ENCODE data around the gene UBL5.
"Not testable (repeated sequence)": the region's sequence is repeated elsewhere in the genome, so short reads cannot be mapped to it uniquely, and the experiment has no call there.

Gene UBL5

GRCh38 chr19:9838324-9838723 lies 10.6 kb downstream of the UBL5 start:
- no peak overlapping the region for H3K4me3 ChIP-seq (ENCODE audit: extremely low read depth, insufficient read depth, low read length, poor library complexity, severe bottlenecking)
- H3K27ac ChIP-seq (ENCODE audit: low read depth, low read length, severe bottlenecking): no peak overlapping the region
- peaks cover 57% of the 10 kb centered on the region for H3K36me3 ChIP-seq (ENCODE audit: control insufficient read depth, insufficient read depth, low read length)
- WGBS, 2 experiments (ENCODE audit: insufficient coverage in 2 of 2): 94 to 98% methylated on average over 13 to 14 of the region's 15 CpGs
- H3K4me1 ChIP-seq (ENCODE audit: control insufficient read depth, insufficient read depth, low read length, poor library complexity, severe bottlenecking): no peaks in the 10 kb centered on the region
- no peaks in the 10 kb centered on the region for H3K9me3 ChIP-seq (ENCODE audit: control insufficient read depth, low read length)

DNA sequence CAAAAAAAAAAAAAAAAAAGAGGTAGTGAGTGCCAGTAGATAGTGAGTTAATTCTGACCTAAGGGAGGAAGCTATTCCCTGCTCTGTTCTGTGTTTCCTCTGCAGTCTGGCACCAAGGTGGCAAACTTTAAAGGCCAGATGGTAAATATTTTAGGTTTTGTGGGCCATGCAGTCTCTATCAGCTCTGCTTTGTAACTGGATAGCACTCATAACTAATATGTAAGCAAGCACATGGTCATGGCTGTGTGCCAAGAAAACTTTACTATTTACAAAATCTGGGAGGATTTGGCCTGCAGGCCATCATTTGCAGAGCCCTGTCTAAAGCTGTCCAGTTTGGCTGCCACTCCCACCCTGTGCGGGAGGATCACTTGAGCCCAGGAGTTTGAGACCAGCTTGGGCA lies 11.7 kb downstream of the UBL5 start:
- Histone ChIP-seq H3K4me1 (ENCODE audit: control insufficient read depth, insufficient read depth, low read length, poor library complexity, severe bottlenecking) (no peaks in the 10 kb centered on the region), H3K36me3 (ENCODE audit: control insufficient read depth, insufficient read depth, low read length) (peaks cover 61% of the 10 kb centered on the region), H3K27ac (ENCODE audit: low read depth, low read length, severe bottlenecking) (no peak overlapping the region), H3K9me3 (ENCODE audit: control insufficient read depth, low read length) (no peaks in the 10 kb centered on the region), H3K4me3 (ENCODE audit: extremely low read depth, insufficient read depth, low read length, poor library complexity, severe bottlenecking) (no peak overlapping the region)
- WGBS, 2 experiments (ENCODE audit: insufficient coverage in 2 of 2): 80 to 100% methylated on average over 1 of the region's 1 CpG

DNA sequence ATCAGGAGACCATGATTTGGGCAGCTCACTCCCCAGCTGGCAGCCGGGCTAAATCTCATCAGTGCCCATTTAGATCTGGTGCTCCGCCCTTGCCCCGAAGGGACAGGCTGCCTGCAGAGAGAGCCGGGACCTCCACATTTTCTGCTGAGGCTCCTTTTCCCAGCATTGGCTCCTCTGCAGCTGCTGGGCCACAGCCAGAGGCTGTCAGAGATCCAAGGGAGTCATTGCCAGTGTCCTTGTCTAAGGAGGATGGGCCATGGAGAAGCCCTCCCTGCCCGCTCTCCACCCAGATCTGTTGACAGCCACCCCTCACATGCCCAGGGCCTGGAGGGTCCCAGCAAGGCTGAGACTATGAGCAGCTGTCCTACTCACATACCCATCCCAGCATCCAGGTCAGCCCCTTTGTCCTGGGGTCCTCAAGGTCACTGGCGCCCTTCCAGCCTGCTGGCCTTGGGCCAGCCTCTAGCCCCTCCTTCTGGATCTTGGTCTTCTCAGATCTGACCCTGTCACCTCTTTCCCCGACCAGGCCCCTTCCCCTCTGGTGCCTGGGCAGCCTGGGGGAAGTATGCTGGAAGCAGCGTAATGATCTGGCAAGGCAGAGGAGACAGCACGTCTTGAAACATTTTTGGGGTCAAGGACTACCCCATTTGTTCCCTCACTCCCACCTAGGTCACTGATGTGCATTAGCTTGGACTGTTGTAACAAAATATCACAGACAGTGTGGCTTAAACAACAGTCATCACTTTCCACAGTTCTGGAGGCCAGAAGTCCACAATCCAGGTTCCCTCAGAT lies 15.3 kb downstream of the UBL5 start:
- H3K9me3 ChIP-seq (ENCODE audit: control insufficient read depth, low read length): no peaks in the 10 kb centered on the region
- 94 to 95% methylated on average over 6 to 8 of the region's 9 CpGs for WGBS, 2 experiments (ENCODE audit: insufficient coverage in 2 of 2)
- H3K4me3 ChIP-seq (ENCODE audit: extremely low read depth, insufficient read depth, low read length, poor library complexity, severe bottlenecking): no peak overlapping the region
- no peak overlapping the region for H3K27ac ChIP-seq (ENCODE audit: low read depth, low read length, severe bottlenecking)
- peaks cover 12% of the 10 kb centered on the region for H3K4me1 ChIP-seq (ENCODE audit: control insufficient read depth, insufficient read depth, low read length, poor library complexity, severe bottlenecking)
- peaks cover 64% of the 10 kb centered on the region for H3K36me3 ChIP-seq (ENCODE audit: control insufficient read depth, insufficient read depth, low read length)

- H3K4me3 ChIP-seq (ENCODE audit: extremely low read depth, insufficient read depth, low read length, poor library complexity, severe bottlenecking); H3K9me3 ChIP-seq (ENCODE audit: control insufficient read depth, low read length); H3K27ac ChIP-seq (ENCODE audit: low read depth, low read length, severe bottlenecking): not testable (repeated sequence)
- peaks cover 63% of the 10 kb centered on the region for H3K36me3 ChIP-seq (ENCODE audit: control insufficient read depth, insufficient read depth, low read length)
- 91 to 98% methylated on average over 9 to 10 of the region's 12 CpGs for WGBS, 2 experiments (ENCODE audit: insufficient coverage in 2 of 2)
- peaks cover 12% of the 10 kb centered on the region for H3K4me1 ChIP-seq (ENCODE audit: control insufficient read depth, insufficient read depth, low read length, poor library complexity, severe bottlenecking)
These were observed 16.0 kb downstream of the UBL5 start for GRCh38 chr19:9843626-9844273.

DNA sequence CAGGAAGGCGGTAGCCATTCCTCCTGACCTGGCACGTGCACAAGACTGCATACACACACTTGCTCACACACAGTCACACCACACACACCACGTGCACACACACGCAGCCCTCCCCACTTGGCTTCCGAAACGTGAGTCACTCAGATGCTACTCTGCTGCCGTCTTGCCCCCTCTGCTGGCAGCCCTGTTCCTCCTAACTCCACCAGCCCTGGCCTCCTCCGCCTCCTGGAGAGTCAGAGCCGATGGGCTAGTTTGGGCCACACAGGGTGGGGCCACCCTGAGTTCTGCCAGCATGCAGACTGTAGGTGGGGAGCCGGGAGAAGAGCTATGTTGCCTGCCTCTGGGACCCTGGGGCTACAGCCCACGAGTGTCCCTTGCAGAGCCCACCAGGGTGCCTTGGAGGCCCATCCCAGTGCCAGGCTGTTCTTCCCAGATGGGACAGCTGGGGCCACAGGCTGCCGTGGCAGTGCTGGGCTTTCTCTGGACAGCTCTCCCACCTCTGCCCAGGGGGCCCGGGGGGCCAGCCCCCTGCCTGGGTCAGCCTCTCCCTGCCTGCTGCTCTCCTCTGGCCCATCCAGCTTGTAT lies 19.5 kb downstream of the UBL5 start:
- 58 to 77% methylated on average over 7 to 13 of the region's 13 CpGs for WGBS, 2 experiments (ENCODE audit: insufficient coverage in 2 of 2)
- Histone ChIP-seq H3K9me3 (ENCODE audit: control insufficient read depth, low read length) (no peaks in the 10 kb centered on the region), H3K27ac (ENCODE audit: low read depth, low read length, severe bottlenecking) (no peak overlapping the region), H3K4me1 (ENCODE audit: control insufficient read depth, insufficient read depth, low read length, poor library complexity, severe bottlenecking) (peaks cover 22% of the 10 kb centered on the region), H3K36me3 (ENCODE audit: control insufficient read depth, insufficient read depth, low read length) (peaks cover 56% of the 10 kb centered on the region), H3K4me3 (ENCODE audit: extremely low read depth, insufficient read depth, low read length, poor library complexity, severe bottlenecking) (no peak overlapping the region)

GRCh38 chr19:9848060-9848459 lies 20.3 kb downstream of the UBL5 start:
- H3K4me1 ChIP-seq (ENCODE audit: control insufficient read depth, insufficient read depth, low read length, poor library complexity, severe bottlenecking): peaks cover 27% of the 10 kb centered on the region
- WGBS, 2 experiments (ENCODE audit: insufficient coverage in 2 of 2): 61 to 80% methylated on average over 4 of the region's 4 CpGs
- H3K9me3 ChIP-seq (ENCODE audit: control insufficient read depth, low read length): no peaks in the 10 kb centered on the region
- no peak overlapping the region for H3K4me3 ChIP-seq (ENCODE audit: extremely low read depth, insufficient read depth, low read length, poor library complexity, severe bottlenecking)
- H3K27ac ChIP-seq (ENCODE audit: low read depth, low read length, severe bottlenecking): no peak overlapping the region
- H3K36me3 ChIP-seq (ENCODE audit: control insufficient read depth, insufficient read depth, low read length): peaks cover 47% of the 10 kb centered on the region

DNA sequence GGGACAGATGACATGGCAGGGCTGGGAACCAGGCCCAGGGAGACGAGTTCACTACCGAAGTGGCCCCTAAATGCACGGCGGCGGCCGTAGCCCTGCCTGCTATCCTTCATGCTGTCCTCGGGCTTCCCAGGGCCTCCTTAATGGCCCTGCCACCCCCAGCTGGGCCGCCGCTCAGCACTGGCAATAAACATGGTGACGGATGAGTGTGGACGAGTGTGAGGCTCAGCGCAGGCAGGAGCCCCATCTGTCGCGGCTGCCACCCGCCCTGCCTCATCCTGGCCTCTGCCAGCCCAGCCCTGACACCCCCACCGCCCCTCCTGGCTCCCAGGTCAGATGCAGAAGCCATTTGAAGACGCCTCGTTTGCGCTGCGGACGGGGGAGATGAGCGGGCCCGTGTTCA lies 21.0 kb downstream of the UBL5 start:
- 93% methylated on average over 22 to 23 of the region's 23 CpGs for WGBS, 2 experiments (ENCODE audit: insufficient coverage in 2 of 2)
- Histone ChIP-seq H3K4me1 (ENCODE audit: control insufficient read depth, insufficient read depth, low read length, poor library complexity, severe bottlenecking) (peaks cover 34% of the 10 kb centered on the region), H3K9me3 (ENCODE audit: control insufficient read depth, low read length) (no peaks in the 10 kb centered on the region), H3K36me3 (ENCODE audit: control insufficient read depth, insufficient read depth, low read length) (peaks cover 40% of the 10 kb centered on the region), H3K4me3 (ENCODE audit: extremely low read depth, insufficient read depth, low read length, poor library complexity, severe bottlenecking) (no peak overlapping the region), H3K27ac (ENCODE audit: low read depth, low read length, severe bottlenecking) (no peak overlapping the region)

- no peak overlapping the region for H3K27ac ChIP-seq (ENCODE audit: low read depth, low read length, severe bottlenecking)
These were observed 22.1 kb downstream of the UBL5 start for GRCh38 chr19:9849791-9850190.

DNA sequence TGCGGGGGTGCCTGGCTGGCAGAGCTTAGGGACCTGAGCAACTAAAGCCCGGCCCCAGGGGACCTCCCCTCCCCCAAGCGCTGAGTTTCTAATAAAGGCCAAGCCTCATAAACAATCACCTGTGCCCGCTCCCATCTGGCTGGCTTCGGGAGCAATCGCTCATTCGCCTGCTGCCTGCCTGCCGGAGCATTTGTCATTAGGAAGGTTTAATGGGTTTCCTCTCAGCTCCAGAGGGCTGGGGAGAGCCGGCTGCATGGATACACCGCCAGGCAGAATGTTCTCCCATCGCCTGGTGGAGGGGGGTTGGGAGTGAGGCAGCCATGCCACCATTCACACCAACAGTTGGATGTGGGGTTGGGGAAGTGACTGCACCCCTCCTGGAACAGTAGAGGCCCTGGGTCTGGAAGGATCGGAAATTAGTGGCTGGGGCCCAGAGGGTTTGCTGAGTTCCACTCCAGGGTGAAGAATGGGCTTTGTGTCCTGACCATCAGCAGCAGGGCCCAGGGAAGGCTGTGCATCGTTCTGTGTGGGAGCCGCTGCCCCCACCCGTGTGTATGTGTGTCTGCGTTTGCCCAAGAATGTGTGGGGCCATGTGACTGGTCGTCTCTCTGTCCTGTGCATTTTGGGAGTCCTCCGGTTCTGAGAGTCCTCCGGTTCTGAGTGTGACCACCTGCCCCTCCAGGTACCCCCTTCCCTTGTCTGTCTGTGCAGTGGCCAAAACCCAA lies 22.7 kb downstream of the UBL5 start:
- WGBS, 2 experiments (ENCODE audit: insufficient coverage in 2 of 2): 90 to 93% methylated on average over 13 to 19 of the region's 19 CpGs
- H3K27ac ChIP-seq (ENCODE audit: low read depth, low read length, severe bottlenecking): no peak overlapping the region
- peaks cover 37% of the 10 kb centered on the region for H3K36me3 ChIP-seq (ENCODE audit: control insufficient read depth, insufficient read depth, low read length)
- H3K9me3 ChIP-seq (ENCODE audit: control insufficient read depth, low read length): no peaks in the 10 kb centered on the region
- H3K4me1 ChIP-seq (ENCODE audit: control insufficient read depth, insufficient read depth, low read length, poor library complexity, severe bottlenecking): peaks cover 36% of the 10 kb centered on the region
- no peak overlapping the region for H3K4me3 ChIP-seq (ENCODE audit: extremely low read depth, insufficient read depth, low read length, poor library complexity, severe bottlenecking)

More at GRCh38 chr19:9849791-9850190, 22.1 kb downstream of the UBL5 start:
- Histone ChIP-seq H3K4me3 (ENCODE audit: extremely low read depth, insufficient read depth, low read length, poor library complexity, severe bottlenecking) (no peak overlapping the region), H3K9me3 (ENCODE audit: control insufficient read depth, low read length) (no peaks in the 10 kb centered on the region), H3K4me1 (ENCODE audit: control insufficient read depth, insufficient read depth, low read length, poor library complexity, severe bottlenecking) (peaks cover 36% of the 10 kb centered on the region), H3K36me3 (ENCODE audit: control insufficient read depth, insufficient read depth, low read length) (peaks cover 37% of the 10 kb centered on the region)
- 93 to 98% methylated on average over 3 to 4 of the region's 7 CpGs for WGBS, 2 experiments (ENCODE audit: insufficient coverage in 2 of 2)

DNA sequence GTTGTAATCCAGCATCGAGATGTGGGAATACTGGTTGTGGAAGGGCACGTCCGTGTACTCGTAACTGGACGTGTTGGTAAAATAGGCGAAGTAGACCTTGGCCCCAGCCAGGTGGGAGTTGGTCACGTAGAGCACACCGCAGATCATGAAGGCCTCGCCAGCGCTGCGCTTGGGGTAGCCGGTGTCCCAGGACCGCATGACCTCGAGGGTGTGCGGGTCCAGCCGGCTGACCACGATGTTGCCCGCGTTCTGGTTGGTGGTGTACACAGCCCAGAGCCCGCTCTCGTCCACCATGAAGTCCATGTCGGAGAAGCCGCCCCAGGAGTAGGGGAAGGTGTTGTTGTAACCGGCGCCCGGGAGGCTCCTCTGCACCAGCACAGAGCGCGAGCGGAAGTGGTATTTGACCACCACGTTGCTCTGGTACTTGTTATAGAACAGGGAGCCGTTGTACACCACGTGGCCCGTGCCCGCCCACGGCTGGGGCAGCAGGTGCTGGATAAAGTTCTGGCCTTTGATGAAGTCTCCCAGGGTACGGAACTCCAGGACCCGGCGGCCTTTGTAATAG lies 26.6 kb downstream of the UBL5 start:
- H3K9me3 ChIP-seq (ENCODE audit: control insufficient read depth, low read length): no peaks in the 10 kb centered on the region
- H3K4me3 ChIP-seq (ENCODE audit: extremely low read depth, insufficient read depth, low read length, poor library complexity, severe bottlenecking): no peak overlapping the region
- H3K36me3 ChIP-seq (ENCODE audit: control insufficient read depth, insufficient read depth, low read length): peaks cover 38% of the 10 kb centered on the region
- H3K4me1 ChIP-seq (ENCODE audit: control insufficient read depth, insufficient read depth, low read length, poor library complexity, severe bottlenecking): peaks cover 24% of the 10 kb centered on the region
- 98 to 99% methylated on average over 32 to 35 of the region's 38 CpGs for whole genome bisulfite sequencing, 2 experiments (ENCODE audit: insufficient coverage in 2 of 2)
- no peak overlapping the region for H3K27ac ChIP-seq (ENCODE audit: low read depth, low read length, severe bottlenecking)

All from mesodermal cell (in vitro differentiated cells).